Measurements from ENCODE around the gene SCAF11. TPM values are rescaled to one million over a fixed set of nuclear protein-coding genes. Genes with fewer than 3 reads are reported as not detected.

Gene SCAF11
- total RNA-seq, 1 donor from 2014 or later, result 38.7 TPM

DNA sequence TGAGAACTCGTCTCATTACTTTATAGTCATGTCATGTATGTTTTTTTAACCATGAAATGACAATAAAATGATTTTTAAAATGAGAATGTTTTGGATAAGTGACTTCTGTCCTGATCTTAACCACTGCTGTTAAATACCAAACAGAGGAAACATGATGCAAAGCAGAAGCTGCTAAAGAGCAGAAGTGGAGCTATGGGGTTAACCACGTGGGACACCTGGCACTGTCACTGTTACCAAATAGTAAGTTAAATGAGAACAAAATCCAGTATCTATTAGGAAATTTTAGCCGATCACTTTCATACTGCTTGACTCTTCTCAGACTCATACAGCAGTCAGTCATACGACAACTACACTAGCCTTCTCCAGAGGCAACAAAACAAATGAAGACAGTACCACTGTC, 82.4 kb downstream of the SCAF11 start:
- FAIRE-seq (no peak), DNase-seq (ENCODE audit: low read depth) (no peak)
- Histone ChIP-seq H3K4me3 (ENCODE audit: low read depth, low read length) (no peak overlapping the region), H3K36me3 (ENCODE audit: control insufficient read depth, insufficient read depth, low read length) (peaks cover 3% of the 10 kb centered on the region), H3K27me3 (ENCODE audit: control insufficient read depth, insufficient read depth, low read length) (no peaks in the 10 kb centered on the region)
- TF ChIP-seq, protein P1, sequence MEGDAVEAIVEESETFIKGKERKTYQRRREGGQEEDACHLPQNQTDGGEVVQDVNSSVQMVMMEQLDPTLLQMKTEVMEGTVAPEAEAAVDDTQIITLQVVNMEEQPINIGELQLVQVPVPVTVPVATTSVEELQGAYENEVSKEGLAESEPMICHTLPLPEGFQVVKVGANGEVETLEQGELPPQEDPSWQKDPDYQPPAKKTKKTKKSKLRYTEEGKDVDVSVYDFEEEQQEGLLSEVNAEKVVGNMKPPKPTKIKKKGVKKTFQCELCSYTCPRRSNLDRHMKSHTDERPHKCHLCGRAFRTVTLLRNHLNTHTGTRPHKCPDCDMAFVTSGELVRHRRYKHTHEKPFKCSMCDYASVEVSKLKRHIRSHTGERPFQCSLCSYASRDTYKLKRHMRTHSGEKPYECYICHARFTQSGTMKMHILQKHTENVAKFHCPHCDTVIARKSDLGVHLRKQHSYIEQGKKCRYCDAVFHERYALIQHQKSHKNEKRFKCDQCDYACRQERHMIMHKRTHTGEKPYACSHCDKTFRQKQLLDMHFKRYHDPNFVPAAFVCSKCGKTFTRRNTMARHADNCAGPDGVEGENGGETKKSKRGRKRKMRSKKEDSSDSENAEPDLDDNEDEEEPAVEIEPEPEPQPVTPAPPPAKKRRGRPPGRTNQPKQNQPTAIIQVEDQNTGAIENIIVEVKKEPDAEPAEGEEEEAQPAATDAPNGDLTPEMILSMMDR (IDR thresholded peaks at IDR 0.05; ENCODE audit: insufficient read depth, low read length, severe bottlenecking), result no peak

DNA sequence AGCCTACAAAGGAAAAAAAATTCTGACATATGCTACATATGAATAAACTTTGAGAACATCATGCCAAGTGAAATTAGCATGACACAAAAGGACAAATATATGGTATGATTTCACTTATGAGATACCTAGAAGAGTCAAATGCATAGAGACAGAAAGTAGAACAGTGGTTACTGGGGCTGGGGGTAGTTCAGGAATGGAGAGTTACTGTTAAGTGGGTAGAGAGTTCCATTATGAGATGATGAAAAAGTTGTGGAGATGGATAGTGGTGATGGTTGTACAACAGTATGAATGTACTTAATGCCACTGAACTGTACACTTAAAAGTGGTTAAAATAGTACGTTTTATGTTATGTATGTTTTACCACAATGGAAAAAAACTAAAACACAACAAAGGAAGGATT, 92.3 kb downstream of the SCAF11 start:
- H3K27me3 ChIP-seq (ENCODE audit: control insufficient read depth, insufficient read depth, low read length), result no peaks in the 10 kb centered on the region
- DNase-seq (ENCODE audit: low read depth), result no peak
- H3K4me3 ChIP-seq (ENCODE audit: low read depth, low read length), result no peak overlapping the region
- TF ChIP-seq, protein P1 (IDR thresholded peaks at IDR 0.05; ENCODE audit: insufficient read depth, low read length, severe bottlenecking), result no peak
- FAIRE-seq, result no peak
- H3K36me3 ChIP-seq (ENCODE audit: control insufficient read depth, insufficient read depth, low read length), result peaks cover 8% of the 10 kb centered on the region

DNA sequence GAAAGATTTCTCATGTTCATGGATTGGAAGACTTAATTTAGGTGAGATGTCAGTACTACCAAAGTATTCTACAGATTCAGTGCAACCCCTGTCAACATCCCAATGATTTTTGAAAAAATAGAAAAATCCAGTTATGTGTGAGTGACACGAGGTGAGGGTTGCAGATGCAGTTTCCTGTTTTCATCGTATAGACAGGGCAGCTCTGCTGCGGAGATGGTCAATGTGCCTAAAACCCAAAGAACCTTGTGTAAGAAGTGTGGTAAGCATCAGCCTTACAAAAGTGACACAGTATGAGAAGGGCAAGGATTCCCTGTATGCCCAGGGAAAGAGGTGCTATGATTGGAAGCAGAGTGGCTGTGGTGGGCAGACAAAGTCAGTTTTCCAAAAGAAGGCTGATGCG, 94.4 kb downstream of the SCAF11 start:
- Histone ChIP-seq H3K36me3 (ENCODE audit: control insufficient read depth, insufficient read depth, low read length) (peaks cover 8% of the 10 kb centered on the region), H3K27me3 (ENCODE audit: control insufficient read depth, insufficient read depth, low read length) (no peaks in the 10 kb centered on the region), H3K4me3 (ENCODE audit: low read depth, low read length) (no peak overlapping the region)
- TF ChIP-seq, protein P1 (IDR thresholded peaks at IDR 0.05; ENCODE audit: insufficient read depth, low read length, severe bottlenecking), result no peak
- DNase-seq (ENCODE audit: low read depth), result no peak
- FAIRE-seq, result peak; percentile 60

- TF ChIP-seq, protein P1 (IDR thresholded peaks at IDR 0.05; ENCODE audit: insufficient read depth, low read length, severe bottlenecking), result peak; percentile 13
- no peak overlapping the region for H3K4me3 ChIP-seq (ENCODE audit: low read depth, low read length)
- FAIRE-seq, result no peak
- H3K36me3 ChIP-seq (ENCODE audit: control insufficient read depth, insufficient read depth, low read length), result peaks cover 8% of the 10 kb centered on the region
- no peaks in the 10 kb centered on the region for H3K27me3 ChIP-seq (ENCODE audit: control insufficient read depth, insufficient read depth, low read length)
- peak; percentile 27 for DNase-seq (ENCODE audit: low read depth)
Measured at GRCh38 chr12:45893240-45893639, 97.1 kb downstream of the SCAF11 start.

DNA sequence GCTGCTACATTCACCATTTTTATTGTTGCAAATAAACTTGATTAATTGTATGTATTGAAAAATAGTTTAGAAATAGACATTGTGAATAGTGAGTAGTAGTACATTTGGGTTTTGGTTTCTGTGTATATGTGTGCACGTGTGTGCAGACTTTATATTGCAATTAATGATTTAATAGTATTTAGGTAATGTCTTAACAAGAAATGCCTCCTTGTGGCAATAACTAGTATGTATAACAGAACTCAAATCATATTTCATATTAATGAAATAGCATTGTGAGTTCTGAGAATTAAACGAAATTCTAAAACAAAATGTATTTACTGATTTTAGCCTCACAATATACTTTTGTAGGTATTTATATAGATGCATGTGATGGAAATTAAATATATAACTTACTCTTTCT, 100.1 kb downstream of the SCAF11 start:
- H3K36me3 ChIP-seq (ENCODE audit: control insufficient read depth, insufficient read depth, low read length), result peaks cover 8% of the 10 kb centered on the region
- no peak overlapping the region for H3K4me3 ChIP-seq (ENCODE audit: low read depth, low read length)
- TF ChIP-seq, protein P1 (IDR thresholded peaks at IDR 0.05; ENCODE audit: insufficient read depth, low read length, severe bottlenecking), result no peak
- DNase-seq (ENCODE audit: low read depth) (no peak), FAIRE-seq (no peak)
- no peaks in the 10 kb centered on the region for H3K27me3 ChIP-seq (ENCODE audit: control insufficient read depth, insufficient read depth, low read length)

DNA sequence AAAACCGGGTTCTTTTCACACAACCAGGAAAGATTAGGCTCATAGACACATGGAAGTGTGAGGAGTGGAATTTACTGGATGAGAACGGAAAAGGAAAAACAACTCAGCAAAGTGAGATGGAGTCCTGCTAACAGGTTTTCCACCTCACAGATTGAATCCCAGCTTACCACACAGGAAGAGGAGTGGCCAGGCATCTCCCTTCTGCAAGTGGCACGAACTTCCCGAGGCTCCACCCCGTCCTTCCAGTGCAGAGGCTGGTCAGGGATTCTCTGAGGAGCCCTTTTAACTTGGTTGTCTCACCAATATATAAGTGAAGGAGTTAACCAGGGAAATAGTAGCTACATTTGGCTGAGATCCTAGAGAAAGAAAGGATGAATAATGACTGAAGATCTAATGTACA, 102.8 kb downstream of the SCAF11 start:
- FAIRE-seq (no peak), DNase-seq (ENCODE audit: low read depth) (no peak)
- peaks cover 4% of the 10 kb centered on the region for H3K36me3 ChIP-seq (ENCODE audit: control insufficient read depth, insufficient read depth, low read length)
- TF ChIP-seq, protein P1 (IDR thresholded peaks at IDR 0.05; ENCODE audit: insufficient read depth, low read length, severe bottlenecking), result no peak
- no peaks in the 10 kb centered on the region for H3K27me3 ChIP-seq (ENCODE audit: control insufficient read depth, insufficient read depth, low read length)
- H3K4me3 ChIP-seq (ENCODE audit: low read depth, low read length), result no peak overlapping the region

All from bronchial epithelial cell (primary cell).